ENCODE measurements around the gene MYLK3.
"Not testable (repeated sequence)": the region's sequence is repeated elsewhere in the genome, so short reads cannot be mapped to it uniquely, and the experiment has no call there.

The MYLK3 gene

GRCh38 chr16:46689365-46690280 lies 58.5 kb downstream of the MYLK3 start, which contains the start of gene ORC6:
TSS of gene ORC6 (plus strand) at chr16:46689659. CDS start at chr16:46689706, 47 bp downstream.
- DNase-seq (ENCODE audit: low read depth in 2 of 2), result peak; percentile 95 to 97

GRCh38 chr16:46688654-46689364 lies 59.3 kb downstream of the MYLK3 start, which contains the start of gene VPS35:
TSS of gene VPS35 (minus strand) at chr16:46689178. CDS start at chr16:46689133, 45 bp downstream.
- peak; percentile 99 for DNase-seq (ENCODE audit: low read depth in 2 of 2)

- no peak for DNase-seq (ENCODE audit: low read depth in 2 of 2)
These were observed 60.0 kb downstream of the MYLK3 start for GRCh38 chr16:46688101-46688653.

- DNase-seq (ENCODE audit: low read depth in 2 of 2), result no peak
These were observed 60.7 kb downstream of the MYLK3 start for GRCh38 chr16:46687486-46687885.

- no peak for DNase-seq (ENCODE audit: low read depth in 2 of 2)
These were observed 61.2 kb downstream of the MYLK3 start for GRCh38 chr16:46686815-46687473.

GRCh38 chr16:46681867-46682266 lies 66.3 kb downstream of the MYLK3 start:
- DNase-seq (ENCODE audit: low read depth in 2 of 2), result not testable (repeated sequence)

- DNase-seq (ENCODE audit: low read depth in 2 of 2), result not testable (repeated sequence)
These were observed 70.2 kb downstream of the MYLK3 start for GRCh38 chr16:46677943-46678342.

GRCh38 chr16:46673320-46674013 lies 74.7 kb downstream of the MYLK3 start:
- DNase-seq (ENCODE audit: low read depth in 2 of 2), result no peak

- no peak for DNase-seq (ENCODE audit: low read depth in 2 of 2)
These were observed 86.0 kb downstream of the MYLK3 start for GRCh38 chr16:46662123-46662522.

- DNase-seq (ENCODE audit: low read depth in 2 of 2), result peak; percentile 15 to 20
These were observed 89.2 kb downstream of the MYLK3 start for GRCh38 chr16:46658925-46659324.

Measured in stimulated activated CD8-positive, alpha-beta memory T cell treated with anti-CD3 and anti-CD28 coated beads, Interleukin-15, amount 100 ng/mL, for 48 hours (primary cell).